GM12892 (cell line): Measurements from ENCODE around the gene SLC25A29.
"Not testable (repeated sequence)": the region's sequence is repeated elsewhere in the genome, so short reads cannot be mapped to it uniquely, and the experiment has no call there.

Source experiments
- POLR2A ChIP-seq: IDR thresholded peaks from 2 replicates; pipeline ENCODE4 v1.6.1; 2011; ENCODE audit warnings: low read depth, low read length, control low read depth
- POLR2AphosphoS5 ChIP-seq: IDR thresholded peaks from 2 replicates; pipeline ENCODE4 v1.6.1; 2011; ENCODE audit warnings: low read depth, low read length, control low read depth
- TAF1 ChIP-seq: IDR thresholded peaks from 2 replicates; pipeline ENCODE4 v1.6.1; 2011; ENCODE audit warnings: low read depth, mild to moderate bottlenecking, control low read depth, low read length, borderline replicate concordance

GRCh38 chr14:100342826-100343225 is 36.6 kb upstream of the SLC25A29 start:
- not testable (repeated sequence) for TF ChIP-seq POLR2A, POLR2AphosphoS5, TAF1
